Cardiac ventricle fibroblast (primary cell): ENCODE data around the gene NRK. TPM values are rescaled to one million over a fixed set of nuclear protein-coding genes. Genes with fewer than 3 reads are reported as not detected.

Experiments
- total RNA-seq: library from RNA; depleted of rRNA; stranded (reverse); fragments of >200 nt; gene quantifications from 2 replicates; pipeline ENCODE4 v1.2.3, GENCODE V29; 2015

The NRK gene, protein sequence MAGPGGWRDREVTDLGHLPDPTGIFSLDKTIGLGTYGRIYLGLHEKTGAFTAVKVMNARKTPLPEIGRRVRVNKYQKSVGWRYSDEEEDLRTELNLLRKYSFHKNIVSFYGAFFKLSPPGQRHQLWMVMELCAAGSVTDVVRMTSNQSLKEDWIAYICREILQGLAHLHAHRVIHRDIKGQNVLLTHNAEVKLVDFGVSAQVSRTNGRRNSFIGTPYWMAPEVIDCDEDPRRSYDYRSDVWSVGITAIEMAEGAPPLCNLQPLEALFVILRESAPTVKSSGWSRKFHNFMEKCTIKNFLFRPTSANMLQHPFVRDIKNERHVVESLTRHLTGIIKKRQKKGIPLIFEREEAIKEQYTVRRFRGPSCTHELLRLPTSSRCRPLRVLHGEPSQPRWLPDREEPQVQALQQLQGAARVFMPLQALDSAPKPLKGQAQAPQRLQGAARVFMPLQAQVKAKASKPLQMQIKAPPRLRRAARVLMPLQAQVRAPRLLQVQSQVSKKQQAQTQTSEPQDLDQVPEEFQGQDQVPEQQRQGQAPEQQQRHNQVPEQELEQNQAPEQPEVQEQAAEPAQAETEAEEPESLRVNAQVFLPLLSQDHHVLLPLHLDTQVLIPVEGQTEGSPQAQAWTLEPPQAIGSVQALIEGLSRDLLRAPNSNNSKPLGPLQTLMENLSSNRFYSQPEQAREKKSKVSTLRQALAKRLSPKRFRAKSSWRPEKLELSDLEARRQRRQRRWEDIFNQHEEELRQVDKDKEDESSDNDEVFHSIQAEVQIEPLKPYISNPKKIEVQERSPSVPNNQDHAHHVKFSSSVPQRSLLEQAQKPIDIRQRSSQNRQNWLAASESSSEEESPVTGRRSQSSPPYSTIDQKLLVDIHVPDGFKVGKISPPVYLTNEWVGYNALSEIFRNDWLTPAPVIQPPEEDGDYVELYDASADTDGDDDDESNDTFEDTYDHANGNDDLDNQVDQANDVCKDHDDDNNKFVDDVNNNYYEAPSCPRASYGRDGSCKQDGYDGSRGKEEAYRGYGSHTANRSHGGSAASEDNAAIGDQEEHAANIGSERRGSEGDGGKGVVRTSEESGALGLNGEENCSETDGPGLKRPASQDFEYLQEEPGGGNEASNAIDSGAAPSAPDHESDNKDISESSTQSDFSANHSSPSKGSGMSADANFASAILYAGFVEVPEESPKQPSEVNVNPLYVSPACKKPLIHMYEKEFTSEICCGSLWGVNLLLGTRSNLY (N-terminal part only)
- 4.8 and 5.0 TPM in 2 replicates for total RNA-seq

DNA sequence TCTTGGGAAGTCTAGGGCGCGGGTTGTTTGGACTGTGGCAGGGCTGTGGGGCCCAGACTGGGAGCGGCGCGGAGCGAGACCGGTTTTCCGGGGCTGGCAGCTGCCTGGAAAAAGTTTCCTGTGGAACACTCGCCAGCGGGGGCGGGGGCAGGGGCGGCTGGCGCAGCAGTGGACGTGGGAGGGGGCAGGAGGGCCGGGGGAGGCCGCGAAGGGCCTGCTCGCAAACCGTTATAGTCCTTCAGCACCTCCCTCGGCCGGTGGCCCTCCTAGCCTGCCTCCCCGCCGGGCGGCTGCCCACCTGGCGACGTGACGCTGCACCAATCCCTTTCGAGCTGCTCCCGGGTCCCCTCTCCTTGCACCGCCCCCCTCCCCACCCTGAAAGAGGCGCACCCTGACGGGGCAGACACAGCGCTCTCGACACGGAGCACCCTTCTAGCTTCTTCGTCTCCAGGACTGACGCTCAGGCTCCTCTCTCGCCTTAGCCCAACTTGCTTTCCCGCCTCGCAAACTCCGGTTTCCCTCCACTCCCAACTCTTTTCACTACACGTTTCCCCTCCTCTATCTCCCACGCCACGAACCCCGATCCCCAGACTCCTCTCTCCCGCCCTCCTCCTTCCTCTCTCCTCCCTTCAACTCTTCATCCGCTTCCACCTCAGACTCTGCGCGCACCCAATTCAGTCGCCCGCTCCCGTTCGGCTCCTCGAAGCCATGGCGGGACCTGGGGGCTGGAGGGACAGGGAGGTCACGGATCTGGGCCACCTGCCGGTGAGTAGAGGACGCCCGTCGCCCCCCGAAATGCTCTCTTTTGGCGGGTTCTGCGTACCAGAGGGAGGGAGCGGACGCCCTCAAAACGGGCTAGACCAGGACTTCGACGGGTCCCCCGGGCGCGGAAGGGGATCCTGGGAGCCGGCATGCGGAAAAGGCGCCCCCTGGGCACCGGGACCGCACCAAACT is at the start of gene NRK:
Gene NRK (plus strand): TSS at position 402 of the 954 bp plus-strand sequence. CDS start 307 bp downstream, at position 709.

Other genes with a start within 250 kb of the NRK start
- gene SERPINA7, start 216.2 kb downstream of the NRK start, total RNA-seq = not detected in 2 replicates